ENCODE results near the gene DNAH8. TPM values are rescaled to one million over a fixed set of nuclear protein-coding genes. Genes with fewer than 3 reads are reported as not detected.

The DNAH8 gene
- total RNA-seq, 4 donors from 2014 or later, result under 0.01 TPM; not detected in 3

- 84% methylated on average over 1 of the region's 1 CpG for WGBS
- no peak for DNase-seq (ENCODE audit: extremely low spot score)
- H3K4me1 ChIP-seq, result no peaks in the 10 kb centered on the region
- intact Hi-C loops (cut with DNase I), result no loop called here
- no peak for TF ChIP-seq POLR2AphosphoS5 (IDR thresholded peaks at IDR 0.05)
- no peak for TF ChIP-seq POLR2A (IDR thresholded peaks at IDR 0.05; ENCODE audit: low read depth)
- no peak for TF ChIP-seq CTCF (IDR thresholded peaks at IDR 0.05)
- no peak for TF ChIP-seq EP300 (IDR thresholded peaks at IDR 0.05)
- no peaks in the 10 kb centered on the region for H3K9me3 ChIP-seq
- no peaks in the 10 kb centered on the region for H3K27me3 ChIP-seq
- no peak overlapping the region for H3K4me3 ChIP-seq
- H3K36me3 ChIP-seq, result no peaks in the 10 kb centered on the region
- no peak overlapping the region for H3K27ac ChIP-seq (replicated peaks in 1 of 4)
Measured at GRCh38 chr6:38944655-38945279, 229.7 kb downstream of the DNAH8 start.

GRCh38 chr6:38955861-38956260 lies 240.8 kb downstream of the DNAH8 start:
- TF ChIP-seq CTCF (IDR thresholded peaks at IDR 0.05) (no peak), POLR2AphosphoS5 (IDR thresholded peaks at IDR 0.05) (no peak), EP300 (IDR thresholded peaks at IDR 0.05) (no peak), POLR2A (IDR thresholded peaks at IDR 0.05; ENCODE audit: low read depth) (no peak)
- H3K36me3 ChIP-seq, result no peaks in the 10 kb centered on the region
- intact Hi-C loops (cut with DNase I), result no loop called here
- peaks cover 0 to 14% (median 0%) of the 10 kb centered on the region in 4 donors for H3K27me3 ChIP-seq
- H3K9me3 ChIP-seq, result peaks cover 0 to 8% (median 2%) of the 10 kb centered on the region in 4 donors
- H3K27ac ChIP-seq (replicated peaks in 1 of 4), result no peak overlapping the region
- no peak for DNase-seq (ENCODE audit: extremely low spot score)
- H3K4me3 ChIP-seq, result no peak overlapping the region
- H3K4me1 ChIP-seq, result no peaks in the 10 kb centered on the region
- WGBS, result 92% methylated on average over 2 of the region's 2 CpGs

GRCh38 chr6:38957426-38957825 lies 242.3 kb downstream of the DNAH8 start:
- no peak for DNase-seq (ENCODE audit: extremely low spot score)
- Histone ChIP-seq H3K36me3 (no peaks in the 10 kb centered on the region), H3K27ac (replicated peaks in 1 of 4) (no peak overlapping the region), H3K4me1 (no peaks in the 10 kb centered on the region), H3K27me3 (peaks cover 0 to 14% (median 0%) of the 10 kb centered on the region in 4 donors), H3K4me3 (no peak overlapping the region), H3K9me3 (peaks cover 0 to 8% (median 2%) of the 10 kb centered on the region in 4 donors)
- TF ChIP-seq CTCF (IDR thresholded peaks at IDR 0.05) (no peak), POLR2A (IDR thresholded peaks at IDR 0.05; ENCODE audit: low read depth) (no peak), POLR2AphosphoS5 (IDR thresholded peaks at IDR 0.05) (no peak), EP300 (IDR thresholded peaks at IDR 0.05) (no peak)
- intact Hi-C loops (cut with DNase I), result no loop called here

GRCh38 chr6:38959138-38959537 lies 244.0 kb downstream of the DNAH8 start:
- no peak for DNase-seq (ENCODE audit: extremely low spot score)
- TF ChIP-seq POLR2AphosphoS5 (IDR thresholded peaks at IDR 0.05) (no peak), CTCF (IDR thresholded peaks at IDR 0.05) (no peak), POLR2A (IDR thresholded peaks at IDR 0.05; ENCODE audit: low read depth) (no peak), EP300 (IDR thresholded peaks at IDR 0.05) (no peak)
- no peaks in the 10 kb centered on the region for H3K4me1 ChIP-seq
- intact Hi-C loops (cut with DNase I), result no loop called here
- no peak overlapping the region for H3K4me3 ChIP-seq
- 89% methylated on average over 2 of the region's 2 CpGs for WGBS
- H3K36me3 ChIP-seq, result no peaks in the 10 kb centered on the region
- H3K9me3 ChIP-seq, result peaks cover 0 to 8% (median 2%) of the 10 kb centered on the region in 4 donors
- H3K27ac ChIP-seq (replicated peaks in 1 of 4), result no peak overlapping the region
- H3K27me3 ChIP-seq, result peaks cover 0 to 14% (median 0%) of the 10 kb centered on the region in 4 donors

GRCh38 chr6:38968702-38969149 lies 253.6 kb downstream of the DNAH8 start:
- Histone ChIP-seq H3K4me3 (no peak overlapping the region), H3K9me3 (no peaks in the 10 kb centered on the region), H3K27ac (replicated peaks in 1 of 4) (no peak overlapping the region), H3K4me1 (no peaks in the 10 kb centered on the region), H3K27me3 (no peaks in the 10 kb centered on the region), H3K36me3 (no peaks in the 10 kb centered on the region)
- TF ChIP-seq CTCF (IDR thresholded peaks at IDR 0.05) (no peak), EP300 (IDR thresholded peaks at IDR 0.05) (no peak), POLR2AphosphoS5 (IDR thresholded peaks at IDR 0.05) (no peak), POLR2A (IDR thresholded peaks at IDR 0.05; ENCODE audit: low read depth) (no peak)
- intact Hi-C loops (cut with DNase I), result no loop called here
- DNase-seq (ENCODE audit: extremely low spot score), result no peak

All from esophagus muscularis mucosa (tissue), 4 donors.